ENCODE data around the gene PRCP. TPM values are rescaled to one million over a fixed set of nuclear protein-coding genes. Genes with fewer than 3 reads are reported as not detected.
"Not testable (repeated sequence)": the region's sequence is repeated elsewhere in the genome, so short reads cannot be mapped to it uniquely, and the experiment has no call there.

The PRCP gene
- polyA plus RNA-seq, 1 donor, result 73.8 TPM

DNA sequence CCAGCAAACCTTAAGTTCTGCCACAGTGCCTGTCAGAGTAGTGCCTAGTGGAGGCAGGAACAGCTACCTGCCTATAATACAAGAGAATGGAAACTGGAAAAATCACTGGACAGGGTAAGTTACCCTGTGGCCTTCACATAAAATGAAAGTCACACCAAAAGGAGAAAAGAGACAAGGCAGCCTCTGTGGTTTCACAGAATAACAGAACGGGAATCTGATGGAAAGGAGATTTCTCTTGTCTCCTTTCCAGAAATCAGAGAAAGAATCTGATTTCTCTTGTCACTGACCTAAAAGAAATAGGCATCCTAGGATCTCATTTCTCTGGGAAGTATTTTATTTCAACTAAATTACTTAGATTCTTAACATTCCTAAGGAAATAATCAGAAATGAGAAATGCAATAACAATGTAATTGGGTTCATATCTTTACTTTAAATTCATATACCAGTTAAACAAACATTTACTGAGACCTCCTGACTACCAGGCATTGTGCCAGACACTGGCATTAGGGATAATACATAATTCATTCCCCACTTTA lies 41.6 kb downstream of the PRCP start:
- Histone ChIP-seq H3K27me3 (ENCODE audit: control insufficient read depth, insufficient read depth, low read length) (no peaks in the 10 kb centered on the region), H3K4me3 (ENCODE audit: low read length) (no peak overlapping the region), H3K36me3 (ENCODE audit: control insufficient read depth, insufficient read depth, low read length) (no peaks in the 10 kb centered on the region), H3K4me1 (ENCODE audit: control insufficient read depth, insufficient read depth, low read length) (no peaks in the 10 kb centered on the region), H3K9me3 (ENCODE audit: control insufficient read depth, low read depth, low read length) (no peaks in the 10 kb centered on the region), H3K27ac (ENCODE audit: low read length) (no peak overlapping the region)
- DNase-seq, result no peak
- WGBS (ENCODE audit: insufficient coverage, low lambda C conversion rate), result 80% methylated on average over 1 of the region's 1 CpG

DNA sequence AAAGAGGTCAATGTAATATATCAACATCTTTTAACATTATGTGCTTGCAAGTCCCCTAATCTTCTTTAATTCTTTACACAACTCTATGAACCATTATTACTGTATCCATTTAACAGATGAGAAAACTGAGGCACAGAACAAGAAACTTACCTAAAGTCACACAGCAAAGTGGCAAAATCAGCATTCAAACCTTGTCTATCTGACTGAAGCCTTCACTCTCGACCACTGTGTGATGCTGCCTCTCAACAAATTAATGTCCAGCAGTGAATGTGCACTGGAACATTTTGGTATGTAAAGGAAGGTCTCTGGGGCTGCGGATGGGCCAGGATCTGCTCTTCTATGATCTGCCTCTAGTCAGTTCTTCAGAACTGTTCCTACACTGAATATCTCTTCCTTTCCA lies 42.1 kb downstream of the PRCP start:
- no peak for DNase-seq
- WGBS (ENCODE audit: insufficient coverage, low lambda C conversion rate), result no CpG with 5 or more reads among the region's 2 CpGs
- no peaks in the 10 kb centered on the region for H3K36me3 ChIP-seq (ENCODE audit: control insufficient read depth, insufficient read depth, low read length)
- no peaks in the 10 kb centered on the region for H3K27me3 ChIP-seq (ENCODE audit: control insufficient read depth, insufficient read depth, low read length)
- H3K4me1 ChIP-seq (ENCODE audit: control insufficient read depth, insufficient read depth, low read length), result no peaks in the 10 kb centered on the region
- H3K4me3 ChIP-seq (ENCODE audit: low read length), result no peak overlapping the region
- no peak overlapping the region for H3K27ac ChIP-seq (ENCODE audit: low read length)
- H3K9me3 ChIP-seq (ENCODE audit: control insufficient read depth, low read depth, low read length), result no peaks in the 10 kb centered on the region

DNA sequence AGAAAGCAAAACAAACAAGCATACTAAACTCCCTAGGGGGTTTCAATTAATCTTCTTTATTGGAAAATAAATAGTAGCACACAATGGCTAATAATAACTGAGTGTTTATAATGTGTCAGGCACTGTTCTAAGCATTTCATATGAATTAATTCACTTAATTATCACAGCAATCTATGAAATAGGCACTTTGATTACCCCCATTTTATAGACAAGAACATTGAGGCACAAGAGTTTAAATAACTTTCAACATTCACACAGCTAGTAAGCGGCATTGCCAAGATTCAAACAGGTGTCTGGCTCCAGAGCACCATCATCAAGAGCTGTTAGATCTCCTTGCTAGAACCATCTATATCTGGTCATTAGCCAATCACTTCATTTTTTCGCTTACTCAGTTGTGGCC lies 43.1 kb downstream of the PRCP start:
- Histone ChIP-seq H3K36me3 (ENCODE audit: control insufficient read depth, insufficient read depth, low read length) (no peaks in the 10 kb centered on the region), H3K27ac (ENCODE audit: low read length) (no peak overlapping the region), H3K4me1 (ENCODE audit: control insufficient read depth, insufficient read depth, low read length) (no peaks in the 10 kb centered on the region), H3K9me3 (ENCODE audit: control insufficient read depth, low read depth, low read length) (no peaks in the 10 kb centered on the region), H3K4me3 (ENCODE audit: low read length) (no peak overlapping the region), H3K27me3 (ENCODE audit: control insufficient read depth, insufficient read depth, low read length) (no peaks in the 10 kb centered on the region)
- no peak for DNase-seq
- WGBS (ENCODE audit: insufficient coverage, low lambda C conversion rate), result 89% methylated on average over 1 of the region's 2 CpGs

DNA sequence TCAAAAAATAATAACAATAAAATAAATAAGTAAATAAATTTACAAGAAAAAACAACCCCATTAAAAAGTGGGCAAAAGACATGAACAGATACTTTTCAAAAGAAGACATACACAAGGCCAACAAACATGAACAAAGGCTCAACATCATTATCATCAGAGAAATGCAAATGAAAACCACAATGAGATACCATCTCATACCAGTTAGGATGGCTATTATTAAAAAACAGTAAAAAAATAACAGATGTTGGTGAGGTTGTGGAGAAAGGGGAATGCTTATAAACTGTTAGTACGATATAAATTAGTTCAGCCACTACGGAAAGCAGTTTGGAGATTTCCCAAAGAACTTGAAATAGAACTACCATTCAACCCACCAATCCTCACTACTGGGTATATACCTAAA lies 44.6 kb downstream of the PRCP start:
- 100% methylated on average over 1 of the region's 2 CpGs for WGBS (ENCODE audit: insufficient coverage, low lambda C conversion rate)
- no peak overlapping the region for H3K4me3 ChIP-seq (ENCODE audit: low read length)
- H3K27me3 ChIP-seq (ENCODE audit: control insufficient read depth, insufficient read depth, low read length), result no peaks in the 10 kb centered on the region
- H3K36me3 ChIP-seq (ENCODE audit: control insufficient read depth, insufficient read depth, low read length), result no peaks in the 10 kb centered on the region
- no peak overlapping the region for H3K27ac ChIP-seq (ENCODE audit: low read length)
- no peaks in the 10 kb centered on the region for H3K4me1 ChIP-seq (ENCODE audit: control insufficient read depth, insufficient read depth, low read length)
- no peak for DNase-seq
- no peaks in the 10 kb centered on the region for H3K9me3 ChIP-seq (ENCODE audit: control insufficient read depth, low read depth, low read length)

DNA sequence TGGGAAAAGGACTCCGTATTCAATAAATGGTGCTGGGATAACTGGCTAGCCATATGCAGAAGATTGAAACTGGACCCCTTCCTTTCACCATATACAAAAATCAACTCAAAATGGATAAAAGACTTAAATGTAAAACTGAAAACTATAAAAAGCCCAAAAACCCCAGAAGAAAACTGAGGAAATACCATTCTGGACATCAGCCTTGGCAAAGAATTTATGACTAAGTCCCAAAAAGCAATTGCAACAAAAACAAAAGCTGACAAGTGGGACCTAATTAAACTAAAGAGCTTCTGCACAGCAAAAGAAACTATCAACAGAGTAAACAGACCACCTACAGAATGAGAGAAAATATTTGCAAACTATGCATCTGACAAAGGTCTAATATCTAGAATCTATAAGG lies 45.3 kb downstream of the PRCP start:
- not testable (repeated sequence) for H3K9me3 ChIP-seq (ENCODE audit: control insufficient read depth, low read depth, low read length); H3K36me3 ChIP-seq (ENCODE audit: control insufficient read depth, insufficient read depth, low read length); H3K27ac ChIP-seq (ENCODE audit: low read length); DNase-seq; H3K27me3 ChIP-seq (ENCODE audit: control insufficient read depth, insufficient read depth, low read length); H3K4me3 ChIP-seq (ENCODE audit: low read length); H3K4me1 ChIP-seq (ENCODE audit: control insufficient read depth, insufficient read depth, low read length)
- no CpG with 5 or more reads among the region's 1 CpG for WGBS (ENCODE audit: insufficient coverage, low lambda C conversion rate)

DNA sequence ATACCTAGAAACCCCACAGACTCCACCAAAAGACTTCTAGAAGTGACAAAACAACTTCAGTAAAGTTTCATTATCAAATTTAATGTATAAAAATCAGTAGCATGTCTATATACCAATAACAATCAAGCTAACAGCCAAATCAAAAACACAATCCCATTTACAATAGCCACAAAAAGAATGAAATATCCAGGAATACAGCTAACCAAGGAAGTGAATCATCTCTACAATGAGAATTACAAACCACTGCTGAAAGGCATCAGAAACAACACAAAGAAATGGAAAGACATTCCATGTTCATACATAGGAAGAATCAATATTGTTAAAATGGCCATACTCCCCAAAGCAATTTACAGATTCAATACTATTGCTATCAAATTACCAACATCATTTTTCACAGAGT lies 46.0 kb downstream of the PRCP start:
- H3K4me1 ChIP-seq (ENCODE audit: control insufficient read depth, insufficient read depth, low read length), result no peaks in the 10 kb centered on the region
- no peak for DNase-seq

DNA sequence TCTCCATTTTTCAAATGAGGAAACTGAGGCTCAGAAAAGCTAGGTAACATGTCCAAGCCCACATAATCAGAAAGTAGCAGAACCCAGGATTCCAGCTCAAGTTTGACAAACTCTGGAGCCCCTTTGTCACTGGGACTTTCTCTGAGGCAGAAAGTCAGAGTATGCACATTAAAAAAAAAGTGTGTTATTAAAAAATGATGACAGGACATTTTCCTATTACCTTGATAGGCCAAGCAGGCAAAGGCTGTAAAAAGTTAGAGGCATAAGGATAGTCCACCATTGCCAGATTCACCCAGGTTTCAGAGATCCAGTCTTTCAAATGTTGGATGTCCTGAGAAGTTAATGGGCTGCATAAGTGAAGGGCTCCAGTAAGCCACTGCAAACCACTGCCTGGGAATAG lies 51.4 kb downstream of the PRCP start:
- H3K27ac ChIP-seq (ENCODE audit: low read length), result no peak overlapping the region
- no peaks in the 10 kb centered on the region for H3K27me3 ChIP-seq (ENCODE audit: control insufficient read depth, insufficient read depth, low read length)
- no peaks in the 10 kb centered on the region for H3K9me3 ChIP-seq (ENCODE audit: control insufficient read depth, low read depth, low read length)
- peaks cover 2% of the 10 kb centered on the region for H3K36me3 ChIP-seq (ENCODE audit: control insufficient read depth, insufficient read depth, low read length)
- H3K4me3 ChIP-seq (ENCODE audit: low read length), result no peak overlapping the region
- DNase-seq, result no peak
- H3K4me1 ChIP-seq (ENCODE audit: control insufficient read depth, insufficient read depth, low read length), result no peaks in the 10 kb centered on the region

More for the DNA sequence above, 46.0 kb downstream of the PRCP start:
- H3K27ac ChIP-seq (ENCODE audit: low read length), result no peak overlapping the region
- H3K36me3 ChIP-seq (ENCODE audit: control insufficient read depth, insufficient read depth, low read length), result no peaks in the 10 kb centered on the region
- H3K27me3 ChIP-seq (ENCODE audit: control insufficient read depth, insufficient read depth, low read length), result no peaks in the 10 kb centered on the region
- H3K4me3 ChIP-seq (ENCODE audit: low read length), result no peak overlapping the region
- no peaks in the 10 kb centered on the region for H3K9me3 ChIP-seq (ENCODE audit: control insufficient read depth, low read depth, low read length)

DNA sequence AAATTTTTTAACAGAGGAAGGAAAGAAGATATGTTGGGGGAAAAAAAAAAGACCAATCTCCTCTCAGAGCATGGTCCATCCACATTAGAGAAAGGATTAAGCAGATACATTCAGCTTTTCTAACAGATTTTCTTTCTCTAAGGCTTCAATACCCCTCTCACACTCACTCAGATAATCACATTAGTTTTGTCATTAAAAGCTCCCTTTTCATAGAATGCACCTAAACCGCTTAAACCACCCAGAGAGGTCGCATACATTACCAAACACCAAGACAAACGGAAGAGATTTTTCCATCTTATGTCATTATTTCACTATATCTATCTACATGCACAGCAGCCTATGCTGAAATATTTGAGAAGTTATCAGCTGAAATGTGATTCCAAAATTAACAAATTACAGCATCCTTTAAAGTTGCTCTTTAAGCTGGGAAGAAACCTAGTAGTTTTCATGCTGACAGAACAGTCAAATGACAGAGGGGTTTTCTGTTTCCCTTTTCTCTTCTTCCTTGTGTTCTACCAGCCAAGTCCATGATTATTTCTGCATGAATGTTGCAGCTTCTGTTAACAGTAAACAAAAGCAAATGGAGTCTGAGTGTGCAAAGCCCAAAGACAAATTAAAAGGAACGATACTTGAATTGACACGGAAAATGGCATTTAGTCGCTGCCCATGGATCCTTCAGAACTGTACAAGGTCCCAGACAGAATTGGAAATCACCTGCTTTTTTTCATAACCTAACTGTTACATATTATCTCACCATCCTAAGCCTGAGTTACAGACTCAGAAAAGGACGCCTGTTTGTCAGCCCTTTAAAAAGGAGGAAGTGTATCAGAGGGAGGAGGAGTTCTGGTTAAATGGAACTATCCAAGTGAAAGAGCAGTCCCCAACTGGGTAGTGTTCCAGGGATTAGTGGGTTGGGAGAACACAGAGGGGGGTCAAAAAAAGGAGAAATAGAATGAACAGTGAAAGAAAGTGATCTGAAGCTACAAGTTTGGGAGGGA lies 54.6 kb downstream of the PRCP start:
- no peaks in the 10 kb centered on the region for H3K4me1 ChIP-seq (ENCODE audit: control insufficient read depth, insufficient read depth, low read length)
- no peaks in the 10 kb centered on the region for H3K9me3 ChIP-seq (ENCODE audit: control insufficient read depth, low read depth, low read length)
- H3K27me3 ChIP-seq (ENCODE audit: control insufficient read depth, insufficient read depth, low read length), result no peaks in the 10 kb centered on the region
- no peak for DNase-seq
- 92% methylated on average over 2 of the region's 7 CpGs for WGBS (ENCODE audit: insufficient coverage, low lambda C conversion rate)
- H3K4me3 ChIP-seq (ENCODE audit: low read length), result no peak overlapping the region
- H3K36me3 ChIP-seq (ENCODE audit: control insufficient read depth, insufficient read depth, low read length), result peaks cover 2% of the 10 kb centered on the region
- no peak overlapping the region for H3K27ac ChIP-seq (ENCODE audit: low read length)

DNA sequence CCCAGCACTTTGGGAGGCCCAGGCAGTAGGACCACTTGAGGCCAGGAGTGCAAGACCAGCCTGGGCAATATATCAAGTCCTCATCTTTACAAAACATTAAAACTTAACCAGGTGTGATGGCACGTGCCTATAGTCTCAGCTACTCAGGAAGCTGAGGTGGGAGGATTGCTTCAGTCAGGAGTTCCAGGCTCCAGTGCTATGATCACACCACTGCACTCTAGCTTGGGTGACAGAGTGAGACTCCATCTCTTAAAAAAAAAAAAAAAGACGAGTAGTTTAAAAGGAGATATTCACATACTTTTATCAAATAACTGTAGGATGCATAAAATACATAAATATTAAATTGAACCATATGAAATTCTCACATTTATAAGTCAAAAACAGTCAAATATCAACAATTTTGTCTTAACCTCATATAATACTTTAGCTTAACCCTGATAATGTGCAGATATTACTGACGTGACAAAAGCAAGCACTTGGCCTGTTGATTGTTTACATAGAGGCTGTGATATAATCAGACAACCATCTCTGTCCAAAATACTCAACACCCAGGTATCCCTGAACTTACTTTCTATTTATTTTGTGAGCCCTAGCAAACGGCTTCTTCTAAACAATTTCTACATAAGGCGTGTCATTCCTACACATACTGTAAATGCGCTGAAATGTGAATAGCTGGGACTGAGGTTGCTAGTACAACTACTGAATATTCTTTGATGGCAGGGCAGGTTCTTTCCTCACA lies 57.0 kb downstream of the PRCP start:
- H3K9me3 ChIP-seq (ENCODE audit: control insufficient read depth, low read depth, low read length), result no peaks in the 10 kb centered on the region
- DNase-seq, result no peak
- no peak overlapping the region for H3K27ac ChIP-seq (ENCODE audit: low read length)
- WGBS (ENCODE audit: insufficient coverage, low lambda C conversion rate), result no CpG with 5 or more reads among the region's 6 CpGs
- H3K4me1 ChIP-seq (ENCODE audit: control insufficient read depth, insufficient read depth, low read length), result no peaks in the 10 kb centered on the region
- no peaks in the 10 kb centered on the region for H3K27me3 ChIP-seq (ENCODE audit: control insufficient read depth, insufficient read depth, low read length)
- no peak overlapping the region for H3K4me3 ChIP-seq (ENCODE audit: low read length)
- peaks cover 2% of the 10 kb centered on the region for H3K36me3 ChIP-seq (ENCODE audit: control insufficient read depth, insufficient read depth, low read length)

DNA sequence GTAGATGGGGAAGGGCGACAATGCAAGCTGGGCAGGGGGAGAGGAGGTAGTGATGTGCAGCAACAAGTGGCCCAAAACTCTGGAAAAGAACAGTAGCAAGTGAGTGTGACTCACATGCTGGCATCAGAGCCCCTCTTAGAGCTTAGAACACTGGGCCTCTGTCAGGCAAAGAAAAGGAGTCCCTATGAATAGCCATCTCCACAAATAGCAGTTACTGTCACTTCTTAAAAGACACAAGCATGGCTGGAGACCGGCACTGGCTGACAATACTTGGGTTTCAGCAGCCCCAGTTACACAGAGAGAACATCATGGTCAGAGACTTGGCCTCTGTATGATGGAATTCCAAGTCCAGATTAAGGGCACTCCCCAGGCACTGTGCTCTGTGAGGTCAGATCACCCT lies 58.2 kb downstream of the PRCP start:
- WGBS (ENCODE audit: insufficient coverage, low lambda C conversion rate), result no CpG with 5 or more reads among the region's 2 CpGs

More for the DNA sequence above, 58.2 kb downstream of the PRCP start:
- Histone ChIP-seq H3K4me1 (ENCODE audit: control insufficient read depth, insufficient read depth, low read length) (no peaks in the 10 kb centered on the region), H3K27me3 (ENCODE audit: control insufficient read depth, insufficient read depth, low read length) (no peaks in the 10 kb centered on the region), H3K4me3 (ENCODE audit: low read length) (no peak overlapping the region), H3K9me3 (ENCODE audit: control insufficient read depth, low read depth, low read length) (no peaks in the 10 kb centered on the region), H3K27ac (ENCODE audit: low read length) (no peak overlapping the region), H3K36me3 (ENCODE audit: control insufficient read depth, insufficient read depth, low read length) (peaks cover 4% of the 10 kb centered on the region)
- no peak for DNase-seq
